HEK293 (cell line): ENCODE results near the gene MDN1.

Source experiments
- ZNF155 ChIP-seq: fragments of 450-650 bp; formaldehyde crosslinking; IDR thresholded peaks from 2 replicates; pipeline ENCODE4 v1.5.1; 2016; ENCODE audit warnings: missing biosample characterization, missing genetic modification characterization
- TF ChIP-seq, protein P1 (sequence below): fragments of 450-650 bp; formaldehyde crosslinking; IDR thresholded peaks from 2 replicates; pipeline ENCODE4 v1.5.1; 2016; ENCODE audit warnings: missing biosample characterization, missing genetic modification characterization
- TF ChIP-seq, protein P2 (sequence below): IDR thresholded peaks from 2 replicates; pipeline ENCODE4 v1.6.1; 2011; ENCODE audit warnings: mild to moderate bottlenecking, low read depth, low read length, borderline replicate concordance
- TF ChIP-seq, protein P3 (sequence below): fragments of 450-650 bp; formaldehyde crosslinking; IDR thresholded peaks from 2 replicates; pipeline ENCODE4 v1.5.1; 2016; ENCODE audit warnings: missing biosample characterization, missing genetic modification characterization
- TF ChIP-seq, protein P4 (sequence below): fragments of 450-650 bp; formaldehyde crosslinking; IDR thresholded peaks from 2 replicates; pipeline ENCODE4 v1.5.1; 2017; ENCODE audit warnings: missing biosample characterization, missing genetic modification characterization
- TF ChIP-seq, protein P5 (sequence below): fragments of 450-650 bp; formaldehyde crosslinking; IDR thresholded peaks from 2 replicates; pipeline ENCODE4 v1.5.1; 2016; ENCODE audit warnings: missing biosample characterization, missing genetic modification characterization
- TF ChIP-seq, protein P6 (sequence below): fragments of 450-650 bp; formaldehyde crosslinking; IDR thresholded peaks from 2 replicates; pipeline ENCODE4 v1.5.1; 2016; ENCODE audit warnings: missing biosample characterization, missing genetic modification characterization, low read depth
- TF ChIP-seq, protein P7 (sequence below): fragments of 450-650 bp; formaldehyde crosslinking; IDR thresholded peaks from 2 replicates; pipeline ENCODE4 v1.5.1; 2016; ENCODE audit warnings: missing biosample characterization, missing genetic modification characterization

DNA sequence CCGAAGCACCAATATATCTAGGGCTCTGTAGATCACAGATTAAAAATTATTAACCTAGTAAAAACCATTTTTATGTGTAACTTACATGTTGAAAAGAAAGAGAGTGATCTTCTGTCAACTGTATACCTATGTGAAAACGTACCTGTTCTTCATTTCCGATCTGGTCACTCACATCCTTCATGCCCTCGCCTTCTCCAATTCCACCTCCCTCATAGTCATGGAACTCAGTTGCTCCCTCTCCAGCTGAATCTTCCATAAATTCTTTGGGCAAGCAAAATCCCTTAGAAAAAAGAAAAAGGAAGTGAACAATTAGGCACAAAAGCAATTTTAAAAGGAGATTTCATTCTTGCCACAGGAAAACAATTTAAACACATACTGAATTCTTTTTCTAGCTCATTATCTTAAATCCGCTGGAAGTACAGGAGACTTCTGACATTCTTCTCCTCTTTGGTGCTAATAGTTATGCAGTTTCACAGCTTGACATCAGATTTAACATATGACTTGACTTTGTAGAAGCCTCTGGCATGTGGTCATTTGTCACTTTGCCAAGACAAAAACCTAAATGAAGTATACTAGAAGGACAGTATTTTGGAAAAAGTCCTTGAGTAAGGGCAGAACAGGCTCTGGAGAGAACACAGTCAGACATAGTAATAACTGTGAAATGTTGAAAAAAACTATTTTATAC, 151.6 kb downstream of the MDN1 start:
- TF ChIP-seq, protein P1, sequence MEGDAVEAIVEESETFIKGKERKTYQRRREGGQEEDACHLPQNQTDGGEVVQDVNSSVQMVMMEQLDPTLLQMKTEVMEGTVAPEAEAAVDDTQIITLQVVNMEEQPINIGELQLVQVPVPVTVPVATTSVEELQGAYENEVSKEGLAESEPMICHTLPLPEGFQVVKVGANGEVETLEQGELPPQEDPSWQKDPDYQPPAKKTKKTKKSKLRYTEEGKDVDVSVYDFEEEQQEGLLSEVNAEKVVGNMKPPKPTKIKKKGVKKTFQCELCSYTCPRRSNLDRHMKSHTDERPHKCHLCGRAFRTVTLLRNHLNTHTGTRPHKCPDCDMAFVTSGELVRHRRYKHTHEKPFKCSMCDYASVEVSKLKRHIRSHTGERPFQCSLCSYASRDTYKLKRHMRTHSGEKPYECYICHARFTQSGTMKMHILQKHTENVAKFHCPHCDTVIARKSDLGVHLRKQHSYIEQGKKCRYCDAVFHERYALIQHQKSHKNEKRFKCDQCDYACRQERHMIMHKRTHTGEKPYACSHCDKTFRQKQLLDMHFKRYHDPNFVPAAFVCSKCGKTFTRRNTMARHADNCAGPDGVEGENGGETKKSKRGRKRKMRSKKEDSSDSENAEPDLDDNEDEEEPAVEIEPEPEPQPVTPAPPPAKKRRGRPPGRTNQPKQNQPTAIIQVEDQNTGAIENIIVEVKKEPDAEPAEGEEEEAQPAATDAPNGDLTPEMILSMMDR (tag by site-specific recombination), result no peak
- TF ChIP-seq, protein P2, sequence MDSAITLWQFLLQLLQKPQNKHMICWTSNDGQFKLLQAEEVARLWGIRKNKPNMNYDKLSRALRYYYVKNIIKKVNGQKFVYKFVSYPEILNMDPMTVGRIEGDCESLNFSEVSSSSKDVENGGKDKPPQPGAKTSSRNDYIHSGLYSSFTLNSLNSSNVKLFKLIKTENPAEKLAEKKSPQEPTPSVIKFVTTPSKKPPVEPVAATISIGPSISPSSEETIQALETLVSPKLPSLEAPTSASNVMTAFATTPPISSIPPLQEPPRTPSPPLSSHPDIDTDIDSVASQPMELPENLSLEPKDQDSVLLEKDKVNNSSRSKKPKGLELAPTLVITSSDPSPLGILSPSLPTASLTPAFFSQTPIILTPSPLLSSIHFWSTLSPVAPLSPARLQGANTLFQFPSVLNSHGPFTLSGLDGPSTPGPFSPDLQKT, result no peak
- no peak for TF ChIP-seq ZNF155 (tag by site-specific recombination)
- TF ChIP-seq, protein P3, sequence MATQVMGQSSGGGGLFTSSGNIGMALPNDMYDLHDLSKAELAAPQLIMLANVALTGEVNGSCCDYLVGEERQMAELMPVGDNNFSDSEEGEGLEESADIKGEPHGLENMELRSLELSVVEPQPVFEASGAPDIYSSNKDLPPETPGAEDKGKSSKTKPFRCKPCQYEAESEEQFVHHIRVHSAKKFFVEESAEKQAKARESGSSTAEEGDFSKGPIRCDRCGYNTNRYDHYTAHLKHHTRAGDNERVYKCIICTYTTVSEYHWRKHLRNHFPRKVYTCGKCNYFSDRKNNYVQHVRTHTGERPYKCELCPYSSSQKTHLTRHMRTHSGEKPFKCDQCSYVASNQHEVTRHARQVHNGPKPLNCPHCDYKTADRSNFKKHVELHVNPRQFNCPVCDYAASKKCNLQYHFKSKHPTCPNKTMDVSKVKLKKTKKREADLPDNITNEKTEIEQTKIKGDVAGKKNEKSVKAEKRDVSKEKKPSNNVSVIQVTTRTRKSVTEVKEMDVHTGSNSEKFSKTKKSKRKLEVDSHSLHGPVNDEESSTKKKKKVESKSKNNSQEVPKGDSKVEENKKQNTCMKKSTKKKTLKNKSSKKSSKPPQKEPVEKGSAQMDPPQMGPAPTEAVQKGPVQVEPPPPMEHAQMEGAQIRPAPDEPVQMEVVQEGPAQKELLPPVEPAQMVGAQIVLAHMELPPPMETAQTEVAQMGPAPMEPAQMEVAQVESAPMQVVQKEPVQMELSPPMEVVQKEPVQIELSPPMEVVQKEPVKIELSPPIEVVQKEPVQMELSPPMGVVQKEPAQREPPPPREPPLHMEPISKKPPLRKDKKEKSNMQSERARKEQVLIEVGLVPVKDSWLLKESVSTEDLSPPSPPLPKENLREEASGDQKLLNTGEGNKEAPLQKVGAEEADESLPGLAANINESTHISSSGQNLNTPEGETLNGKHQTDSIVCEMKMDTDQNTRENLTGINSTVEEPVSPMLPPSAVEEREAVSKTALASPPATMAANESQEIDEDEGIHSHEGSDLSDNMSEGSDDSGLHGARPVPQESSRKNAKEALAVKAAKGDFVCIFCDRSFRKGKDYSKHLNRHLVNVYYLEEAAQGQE (tag by site-specific recombination), result no peak
- TF ChIP-seq, protein P4, sequence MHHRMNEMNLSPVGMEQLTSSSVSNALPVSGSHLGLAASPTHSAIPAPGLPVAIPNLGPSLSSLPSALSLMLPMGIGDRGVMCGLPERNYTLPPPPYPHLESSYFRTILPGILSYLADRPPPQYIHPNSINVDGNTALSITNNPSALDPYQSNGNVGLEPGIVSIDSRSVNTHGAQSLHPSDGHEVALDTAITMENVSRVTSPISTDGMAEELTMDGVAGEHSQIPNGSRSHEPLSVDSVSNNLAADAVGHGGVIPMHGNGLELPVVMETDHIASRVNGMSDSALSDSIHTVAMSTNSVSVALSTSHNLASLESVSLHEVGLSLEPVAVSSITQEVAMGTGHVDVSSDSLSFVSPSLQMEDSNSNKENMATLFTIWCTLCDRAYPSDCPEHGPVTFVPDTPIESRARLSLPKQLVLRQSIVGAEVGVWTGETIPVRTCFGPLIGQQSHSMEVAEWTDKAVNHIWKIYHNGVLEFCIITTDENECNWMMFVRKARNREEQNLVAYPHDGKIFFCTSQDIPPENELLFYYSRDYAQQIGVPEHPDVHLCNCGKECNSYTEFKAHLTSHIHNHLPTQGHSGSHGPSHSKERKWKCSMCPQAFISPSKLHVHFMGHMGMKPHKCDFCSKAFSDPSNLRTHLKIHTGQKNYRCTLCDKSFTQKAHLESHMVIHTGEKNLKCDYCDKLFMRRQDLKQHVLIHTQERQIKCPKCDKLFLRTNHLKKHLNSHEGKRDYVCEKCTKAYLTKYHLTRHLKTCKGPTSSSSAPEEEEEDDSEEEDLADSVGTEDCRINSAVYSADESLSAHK (tag by site-specific recombination), result no peak
- TF ChIP-seq, protein P5, sequence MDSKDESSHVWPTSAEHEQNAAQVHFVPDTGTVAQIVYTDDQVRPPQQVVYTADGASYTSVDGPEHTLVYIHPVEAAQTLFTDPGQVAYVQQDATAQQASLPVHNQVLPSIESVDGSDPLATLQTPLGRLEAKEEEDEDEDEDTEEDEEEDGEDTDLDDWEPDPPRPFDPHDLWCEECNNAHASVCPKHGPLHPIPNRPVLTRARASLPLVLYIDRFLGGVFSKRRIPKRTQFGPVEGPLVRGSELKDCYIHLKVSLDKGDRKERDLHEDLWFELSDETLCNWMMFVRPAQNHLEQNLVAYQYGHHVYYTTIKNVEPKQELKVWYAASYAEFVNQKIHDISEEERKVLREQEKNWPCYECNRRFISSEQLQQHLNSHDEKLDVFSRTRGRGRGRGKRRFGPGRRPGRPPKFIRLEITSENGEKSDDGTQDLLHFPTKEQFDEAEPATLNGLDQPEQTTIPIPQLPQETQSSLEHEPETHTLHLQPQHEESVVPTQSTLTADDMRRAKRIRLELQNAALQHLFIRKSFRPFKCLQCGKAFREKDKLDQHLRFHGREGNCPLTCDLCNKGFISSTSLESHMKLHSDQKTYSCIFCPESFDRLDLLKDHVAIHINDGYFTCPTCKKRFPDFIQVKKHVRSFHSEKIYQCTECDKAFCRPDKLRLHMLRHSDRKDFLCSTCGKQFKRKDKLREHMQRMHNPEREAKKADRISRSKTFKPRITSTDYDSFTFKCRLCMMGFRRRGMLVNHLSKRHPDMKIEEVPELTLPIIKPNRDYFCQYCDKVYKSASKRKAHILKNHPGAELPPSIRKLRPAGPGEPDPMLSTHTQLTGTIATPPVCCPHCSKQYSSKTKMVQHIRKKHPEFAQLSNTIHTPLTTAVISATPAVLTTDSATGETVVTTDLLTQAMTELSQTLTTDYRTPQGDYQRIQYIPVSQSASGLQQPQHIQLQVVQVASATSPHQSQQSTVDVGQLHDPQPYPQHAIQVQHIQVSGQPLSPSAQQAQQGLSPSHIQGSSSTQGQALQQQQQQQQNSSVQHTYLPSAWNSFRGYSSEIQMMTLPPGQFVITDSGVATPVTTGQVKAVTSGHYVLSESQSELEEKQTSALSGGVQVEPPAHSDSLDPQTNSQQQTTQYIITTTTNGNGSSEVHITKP, result no peak
- TF ChIP-seq, protein P6, sequence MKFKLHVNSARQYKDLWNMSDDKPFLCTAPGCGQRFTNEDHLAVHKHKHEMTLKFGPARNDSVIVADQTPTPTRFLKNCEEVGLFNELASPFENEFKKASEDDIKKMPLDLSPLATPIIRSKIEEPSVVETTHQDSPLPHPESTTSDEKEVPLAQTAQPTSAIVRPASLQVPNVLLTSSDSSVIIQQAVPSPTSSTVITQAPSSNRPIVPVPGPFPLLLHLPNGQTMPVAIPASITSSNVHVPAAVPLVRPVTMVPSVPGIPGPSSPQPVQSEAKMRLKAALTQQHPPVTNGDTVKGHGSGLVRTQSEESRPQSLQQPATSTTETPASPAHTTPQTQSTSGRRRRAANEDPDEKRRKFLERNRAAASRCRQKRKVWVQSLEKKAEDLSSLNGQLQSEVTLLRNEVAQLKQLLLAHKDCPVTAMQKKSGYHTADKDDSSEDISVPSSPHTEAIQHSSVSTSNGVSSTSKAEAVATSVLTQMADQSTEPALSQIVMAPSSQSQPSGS (tag by site-specific recombination), result no peak
- TF ChIP-seq, protein P7, sequence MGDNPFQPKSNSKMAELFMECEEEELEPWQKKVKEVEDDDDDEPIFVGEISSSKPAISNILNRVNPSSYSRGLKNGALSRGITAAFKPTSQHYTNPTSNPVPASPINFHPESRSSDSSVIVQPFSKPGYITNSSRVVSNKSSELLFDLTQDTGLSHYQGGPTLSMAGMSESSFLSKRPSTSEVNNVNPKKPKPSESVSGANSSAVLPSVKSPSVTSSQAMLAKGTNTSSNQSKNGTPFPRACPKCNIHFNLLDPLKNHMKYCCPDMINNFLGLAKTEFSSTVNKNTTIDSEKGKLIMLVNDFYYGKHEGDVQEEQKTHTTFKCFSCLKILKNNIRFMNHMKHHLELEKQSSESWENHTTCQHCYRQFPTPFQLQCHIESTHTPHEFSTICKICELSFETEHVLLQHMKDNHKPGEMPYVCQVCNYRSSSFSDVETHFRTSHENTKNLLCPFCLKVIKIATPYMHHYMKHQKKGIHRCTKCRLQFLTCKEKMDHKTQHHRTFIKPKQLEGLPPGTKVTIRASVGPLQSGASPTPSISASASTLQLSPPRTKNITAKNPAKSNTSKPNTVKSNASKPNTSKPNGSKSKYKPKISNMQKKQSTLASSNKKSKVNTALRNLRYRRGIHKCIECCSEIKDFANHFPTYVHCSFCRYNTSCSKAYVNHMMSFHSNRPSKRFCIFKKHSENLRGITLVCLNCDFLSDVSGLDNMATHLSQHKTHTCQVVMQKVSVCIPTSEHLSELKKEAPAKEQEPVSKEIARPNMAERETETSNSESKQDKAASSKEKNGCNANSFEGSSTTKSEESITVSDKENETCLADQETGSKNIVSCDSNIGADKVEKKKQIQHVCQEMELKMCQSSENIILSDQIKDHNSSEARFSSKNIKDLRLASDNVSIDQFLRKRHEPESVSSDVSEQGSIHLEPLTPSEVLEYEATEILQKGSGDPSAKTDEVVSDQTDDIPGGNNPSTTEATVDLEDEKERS (tag by site-specific recombination), result no peak
